Frontal cortex (tissue), 4 donors: ENCODE results near the gene RALGAPB. TPM values are rescaled to one million over a fixed set of nuclear protein-coding genes. Genes with fewer than 3 reads are reported as not detected.
"Not testable (repeated sequence)": the region's sequence is repeated elsewhere in the genome, so short reads cannot be mapped to it uniquely, and the experiment has no call there.

Experiments used
- DNase-seq, 2 donors: peaks; one replicate each; pipeline ENCODE4 v3.0.0; 2012; ENCODE audit warnings: low spot score in 2 of 2
- FAIRE-seq: peaks from 2 replicates; lab custom pipeline; 2012; peaks lifted over from hg19 to GRCh38; lab: Jason Lieb, UNC
- total RNA-seq: library from RNA; depleted of rRNA; stranded (reverse); fragments of >200 nt; gene quantifications from one replicate; pipeline ENCODE4 v1.2.3, GENCODE V29; 2014
- donor health status: control.
- donor health status: control.
- donor health status: control.

Gene RALGAPB
- total RNA-seq, 1 donor from 2014 or later: 35.5 TPM

- DNase-seq (no peak), FAIRE-seq (no peak)
These were observed 738 bp downstream of the RALGAPB start for GRCh38 chr20:38473367-38473795.

- FAIRE-seq (no peak), DNase-seq (no peak)
These were observed 5.1 kb downstream of the RALGAPB start for GRCh38 chr20:38477747-38478146.

GRCh38 chr20:38479596-38479995 is 7.0 kb downstream of the RALGAPB start:
- DNase-seq: no peak
- FAIRE-seq: no peak

- no peak for DNase-seq
- no peak for FAIRE-seq
These were observed 12.4 kb downstream of the RALGAPB start for GRCh38 chr20:38485041-38485440.

- no peak for FAIRE-seq
- no peak for DNase-seq
These were observed 16.5 kb downstream of the RALGAPB start for GRCh38 chr20:38489181-38489580.

GRCh38 chr20:38497246-38497935 is 24.7 kb downstream of the RALGAPB start:
- DNase-seq (no peak), FAIRE-seq (no peak)

GRCh38 chr20:38498909-38499308 is 26.3 kb downstream of the RALGAPB start:
- DNase-seq (no peak), FAIRE-seq (no peak)

- FAIRE-seq (no peak), DNase-seq (no peak)
These were observed 26.7 kb downstream of the RALGAPB start for GRCh38 chr20:38499366-38499765.

- FAIRE-seq: no peak
- no peak for DNase-seq
These were observed 29.3 kb downstream of the RALGAPB start for GRCh38 chr20:38501858-38502436.

GRCh38 chr20:38504368-38505090 is 31.9 kb downstream of the RALGAPB start:
- no peak for FAIRE-seq
- no peak for DNase-seq

- FAIRE-seq: no peak
- no peak for DNase-seq
These were observed 32.4 kb downstream of the RALGAPB start for GRCh38 chr20:38505091-38505455.

- DNase-seq, FAIRE-seq: not testable (repeated sequence)
These were observed 39.1 kb downstream of the RALGAPB start for GRCh38 chr20:38511726-38512125.

- FAIRE-seq (no peak), DNase-seq (no peak)
These were observed 41.5 kb downstream of the RALGAPB start for GRCh38 chr20:38514185-38514584.

GRCh38 chr20:38514947-38515346 is 42.3 kb downstream of the RALGAPB start:
- no peak for DNase-seq
- FAIRE-seq: no peak

- FAIRE-seq (no peak), DNase-seq (no peak)
These were observed 43.0 kb downstream of the RALGAPB start for GRCh38 chr20:38515631-38516030.

GRCh38 chr20:38519426-38519825 is 46.8 kb downstream of the RALGAPB start:
- no peak for FAIRE-seq
- DNase-seq: no peak

- DNase-seq: no peak
- FAIRE-seq: peak; percentile 70
These were observed 47.6 kb downstream of the RALGAPB start for GRCh38 chr20:38520261-38520660.

GRCh38 chr20:38523697-38524096 is 51.1 kb downstream of the RALGAPB start:
- DNase-seq: no peak
- no peak for FAIRE-seq

- DNase-seq: no peak
- FAIRE-seq: peak; percentile 39
These were observed 55.5 kb downstream of the RALGAPB start for GRCh38 chr20:38528167-38528566.

- FAIRE-seq: no peak
- no peak for DNase-seq
These were observed 58.4 kb downstream of the RALGAPB start for GRCh38 chr20:38531021-38531420.

GRCh38 chr20:38534756-38535155 is 62.1 kb downstream of the RALGAPB start:
- DNase-seq: no peak

More at GRCh38 chr20:38534756-38535155, 62.1 kb downstream of the RALGAPB start:
- no peak for FAIRE-seq
